CD4-positive, alpha-beta T cell treated with Interleukin-4 for 1 hour (primary cell): ENCODE measurements around the gene INHBB.
"Not testable (repeated sequence)": the region's sequence is repeated elsewhere in the genome, so short reads cannot be mapped to it uniquely, and the experiment has no call there.

Source experiments
- DNase-seq, 2 donors: peaks; one replicate each; pipeline ENCODE4 v3.0.0-alpha.2; 2020 to 2022

Gene INHBB

GRCh38 chr2:120316528-120317179 is 29.3 kb upstream of the INHBB start:
- DNase-seq: no peak

DNA sequence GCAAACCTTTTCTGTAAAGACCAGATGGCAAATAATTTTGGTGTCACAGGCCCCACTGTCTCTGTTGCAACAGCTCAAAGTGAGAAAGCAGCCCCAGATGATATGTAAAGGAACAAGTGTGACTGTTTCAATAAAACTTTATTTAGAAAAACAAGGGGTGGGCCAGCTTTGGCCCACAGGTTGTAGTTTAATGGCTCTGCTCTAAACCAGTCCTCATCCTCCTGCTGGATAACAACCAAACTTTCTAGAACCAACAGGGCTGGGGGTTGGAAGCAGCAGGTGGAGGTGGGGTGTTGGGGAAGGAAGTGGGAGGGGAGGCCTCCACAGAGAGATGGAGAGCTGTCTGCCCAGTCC is 28.8 kb upstream of the INHBB start:
- no peak for DNase-seq

GRCh38 chr2:120317916-120318315 is 28.0 kb upstream of the INHBB start:
- no peak for DNase-seq

DNA sequence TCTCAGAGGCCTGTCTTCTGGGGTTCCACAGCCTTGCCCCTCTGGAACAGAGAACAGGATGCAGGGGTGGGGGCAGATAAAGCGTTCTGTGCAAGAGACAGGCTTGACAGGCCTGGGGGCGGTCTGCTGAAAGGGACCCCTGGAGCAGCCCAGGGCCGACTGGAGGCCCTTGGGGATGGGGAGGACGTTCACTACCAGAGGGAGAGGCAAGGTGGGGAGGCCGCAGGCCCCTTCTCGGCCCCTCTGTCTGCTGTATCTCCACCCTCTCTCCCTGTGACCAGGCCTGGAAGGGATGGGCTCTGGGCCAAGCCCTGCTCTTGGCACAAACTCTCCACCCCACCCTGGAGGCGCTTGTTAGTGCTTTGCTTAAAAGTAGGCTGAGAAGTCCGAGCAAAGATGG is 27.3 kb upstream of the INHBB start:
- no peak for DNase-seq

DNA sequence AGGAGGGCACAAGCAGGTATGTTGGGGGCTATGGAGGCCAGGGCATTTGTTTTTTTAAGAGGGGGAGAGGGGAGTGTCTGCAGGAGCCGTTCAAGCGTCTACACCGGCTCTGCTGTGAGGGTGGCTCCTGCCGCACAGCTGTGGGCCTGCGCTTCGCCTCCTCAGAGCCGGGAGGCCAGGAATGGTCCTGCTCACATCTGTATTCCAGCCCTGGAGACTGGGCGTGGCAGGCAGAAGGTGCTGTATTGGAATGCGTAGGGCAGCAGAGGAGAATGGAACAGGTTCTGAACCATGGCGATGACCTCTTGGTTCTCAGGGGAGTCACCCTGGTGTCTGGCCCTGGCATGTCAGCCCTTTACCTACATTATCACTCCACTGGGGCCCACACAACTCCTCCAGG is 26.8 kb upstream of the INHBB start:
- DNase-seq: no peak

GRCh38 chr2:120319686-120320317 is 26.1 kb upstream of the INHBB start:
- DNase-seq: no peak

GRCh38 chr2:120320318-120320851 is 25.6 kb upstream of the INHBB start:
- DNase-seq: no peak

GRCh38 chr2:120320887-120321556 is 24.9 kb upstream of the INHBB start:
- DNase-seq: not testable (repeated sequence)

DNA sequence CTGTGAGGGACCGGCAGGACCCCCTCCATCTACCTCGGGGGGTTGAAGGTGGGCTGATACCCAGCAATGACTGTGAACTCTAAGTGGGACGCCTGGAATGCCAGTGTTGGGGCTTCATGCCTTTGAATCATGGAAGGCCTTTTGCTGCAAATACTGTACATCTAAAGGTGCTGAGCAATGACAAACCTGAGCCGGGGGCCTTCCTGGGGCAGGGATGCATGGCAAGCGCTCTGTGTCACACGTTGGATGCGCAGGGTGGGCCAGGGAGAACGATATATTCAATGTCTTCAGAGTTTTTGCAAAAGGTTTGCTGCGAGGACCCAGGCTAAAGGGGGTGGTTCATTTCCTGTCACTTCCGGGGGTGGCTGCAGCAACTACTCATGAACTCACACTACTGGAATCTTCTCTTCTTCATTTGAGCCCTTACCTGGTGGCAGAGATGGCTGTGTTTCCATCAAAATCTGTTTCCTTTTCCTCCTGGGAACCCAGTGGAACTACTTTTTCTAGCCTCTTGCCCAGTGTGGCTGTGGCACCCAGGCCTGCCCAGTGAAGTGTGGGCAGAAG is 24.1 kb upstream of the INHBB start:
- DNase-seq: no peak

DNA sequence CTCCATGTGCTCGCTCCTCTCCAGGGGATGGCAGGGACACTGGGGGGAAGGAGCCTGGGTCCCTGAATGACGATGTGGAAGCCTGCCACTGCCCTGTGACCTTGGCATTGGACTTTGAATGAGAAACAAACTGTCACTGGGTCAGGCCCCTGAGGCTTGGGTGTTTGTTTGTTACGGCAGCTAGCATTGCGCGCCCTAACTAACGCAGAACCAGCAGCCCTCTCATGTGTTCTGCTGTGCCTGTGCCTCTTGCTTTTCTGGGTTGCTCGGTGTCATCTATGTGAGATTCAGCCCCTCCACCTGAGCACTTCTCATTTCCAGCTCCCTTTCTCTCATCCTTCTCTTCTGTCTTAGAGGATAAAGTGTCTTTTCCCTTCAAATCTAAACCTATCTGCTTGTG is 23.6 kb upstream of the INHBB start:
- DNase-seq: no peak

DNA sequence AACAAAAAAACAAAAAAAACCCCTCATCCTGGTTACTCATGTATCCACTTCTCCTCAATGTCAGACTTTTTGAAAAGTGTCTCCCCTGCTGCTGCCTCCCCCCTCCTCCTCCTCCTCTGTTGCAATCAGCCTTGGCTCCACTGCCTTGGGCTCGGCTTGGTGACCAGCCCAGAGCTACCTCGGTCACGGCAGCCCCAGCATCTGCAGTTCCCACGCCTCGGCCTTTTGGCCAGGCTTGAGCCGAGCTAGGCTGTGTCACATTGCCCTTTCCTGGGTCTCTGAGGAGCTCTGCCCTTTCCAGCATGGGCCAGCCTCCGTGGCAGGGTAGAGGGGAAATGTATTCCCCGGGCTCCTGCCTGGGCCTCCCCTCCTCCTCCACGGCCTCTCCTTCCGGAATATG is 22.7 kb upstream of the INHBB start:
- DNase-seq: no peak

GRCh38 chr2:120323807-120324399 is 22.0 kb upstream of the INHBB start:
- no peak for DNase-seq

GRCh38 chr2:120324933-120325332 is 21.0 kb upstream of the INHBB start:
- no peak for DNase-seq

- no peak for DNase-seq
These were observed 19.9 kb upstream of the INHBB start for GRCh38 chr2:120326066-120326465.

DNA sequence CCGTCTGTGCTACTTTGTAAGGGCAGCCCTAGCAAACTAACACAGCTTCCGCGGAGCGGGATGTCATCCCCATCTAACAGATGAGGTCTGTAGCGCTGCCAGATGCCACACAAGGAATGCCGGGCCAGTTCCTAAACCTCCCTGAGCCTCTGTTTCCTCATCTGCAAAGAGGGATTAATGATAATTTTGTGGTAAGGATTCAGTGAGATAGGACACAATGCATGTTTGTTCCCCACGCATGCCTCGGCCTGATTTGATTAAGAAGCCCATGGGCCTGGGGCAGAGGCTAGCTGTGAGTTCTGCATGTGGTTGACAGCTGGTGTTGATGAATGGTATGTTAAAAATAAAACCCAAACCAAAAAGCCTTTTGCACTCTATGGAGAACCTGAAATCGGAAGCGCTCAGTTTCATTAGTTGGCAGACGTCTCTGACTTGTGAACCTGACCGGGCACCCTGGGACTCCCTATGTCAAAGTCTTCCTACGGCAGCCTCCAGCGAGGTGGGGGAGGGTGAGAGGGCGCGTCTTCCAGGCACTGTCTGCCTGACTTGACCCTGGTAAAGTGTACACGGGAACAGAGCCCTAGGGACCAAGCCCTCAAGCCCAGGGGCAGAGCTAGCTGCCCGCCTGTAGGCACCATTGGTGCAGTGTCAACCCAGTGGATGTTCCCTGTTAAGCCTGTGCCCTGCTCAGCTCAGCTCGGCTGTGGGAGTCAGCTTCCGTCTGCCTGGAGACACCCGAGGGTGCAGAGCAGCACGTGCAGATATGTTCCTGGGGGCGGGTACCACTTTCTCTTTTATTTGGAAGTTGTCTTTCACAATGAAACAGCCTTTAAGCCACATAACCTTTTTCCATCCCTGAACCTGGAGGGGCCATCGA is 14.8 kb upstream of the INHBB start:
- no peak for DNase-seq

GRCh38 chr2:120331903-120332302 is 14.0 kb upstream of the INHBB start:
- no peak for DNase-seq

DNA sequence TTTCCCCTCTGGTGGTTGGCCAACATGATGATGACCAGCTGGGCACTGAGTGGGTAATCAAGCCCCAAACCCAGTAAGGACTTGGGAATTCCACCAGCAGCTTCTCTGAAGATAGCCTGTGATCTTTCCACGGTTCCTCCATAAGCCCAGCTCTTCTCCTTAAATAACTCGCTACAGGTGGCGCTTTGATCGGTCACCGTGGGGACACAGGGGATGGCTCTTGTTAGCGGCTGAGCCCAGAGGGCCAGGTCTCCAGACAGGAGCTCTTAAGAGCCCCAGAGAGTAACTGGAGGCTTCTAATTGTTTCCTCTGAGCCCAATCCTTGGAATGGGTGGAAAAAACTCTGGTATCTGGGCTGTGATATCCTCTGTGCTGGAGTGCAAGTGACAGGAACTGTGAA is 13.6 kb upstream of the INHBB start:
- no peak for DNase-seq

DNA sequence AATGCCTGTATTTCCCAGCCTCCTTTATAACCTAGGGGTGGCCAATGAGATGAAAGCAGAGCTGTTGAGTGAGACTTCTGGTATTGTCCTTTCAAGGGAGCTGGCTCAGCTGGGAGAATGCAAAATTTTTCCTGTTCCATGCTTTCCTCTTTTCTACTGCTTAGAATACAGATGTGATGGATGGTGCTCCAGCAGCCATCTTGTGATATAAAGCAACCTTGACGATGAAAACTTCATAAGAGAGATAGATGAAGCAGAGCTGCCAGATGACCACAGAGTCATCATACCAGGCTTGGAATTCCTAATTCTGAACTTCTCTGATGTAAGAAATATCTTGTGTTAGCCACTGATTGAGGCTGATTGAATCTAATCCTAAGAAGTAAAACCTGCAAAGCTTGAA is 11.9 kb upstream of the INHBB start:
- DNase-seq: no peak

- DNase-seq: no peak
These were observed 9.2 kb upstream of the INHBB start for GRCh38 chr2:120336749-120337148.

DNA sequence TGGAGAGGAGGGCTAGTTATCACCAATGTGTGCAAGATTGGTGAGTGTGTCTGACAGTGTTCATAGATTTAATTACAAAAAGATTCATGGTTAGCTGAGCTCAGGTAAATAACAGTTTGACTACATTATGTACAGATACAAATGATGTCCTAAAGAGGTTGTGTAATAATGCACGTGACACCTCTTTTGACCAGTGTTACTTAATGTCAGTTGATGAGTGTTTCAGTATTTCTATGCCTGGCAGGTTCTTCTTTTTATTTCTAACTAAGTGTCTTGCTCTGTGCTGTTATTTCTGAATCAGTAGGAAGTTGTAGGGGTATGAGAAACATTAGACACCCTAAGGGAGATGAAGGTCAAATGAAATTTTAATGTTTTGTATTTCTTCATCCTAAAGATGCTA is 7.9 kb upstream of the INHBB start:
- DNase-seq: no peak

- no peak for DNase-seq
These were observed 4.0 kb upstream of the INHBB start for GRCh38 chr2:120341977-120342376.

GRCh38 chr2:120342446-120342845 is 3.5 kb upstream of the INHBB start:
- DNase-seq: no peak

GRCh38 chr2:120343100-120343432 is 2.9 kb upstream of the INHBB start:
- no peak for DNase-seq
